ENCODE data around the gene NYAP1.

Gene NYAP1

DNA sequence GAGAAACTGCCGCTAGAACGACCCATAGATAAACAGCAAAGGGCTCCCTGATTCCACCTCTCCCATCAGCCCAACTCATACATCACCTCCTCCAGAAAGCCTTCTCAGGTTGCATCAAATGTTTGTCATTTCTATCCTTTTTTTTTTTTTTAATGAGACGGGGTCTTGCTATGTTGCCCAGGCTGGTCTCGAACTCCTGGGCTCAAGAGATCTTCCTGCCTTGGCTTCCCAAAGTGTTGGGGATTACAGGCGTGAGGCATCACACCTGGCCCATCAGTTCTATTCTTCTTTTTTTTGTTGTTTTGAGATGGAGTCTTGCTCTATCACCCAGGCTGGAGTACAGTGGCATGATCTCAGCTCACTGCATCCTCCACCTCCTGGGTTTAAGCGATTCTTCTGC is 26.7 kb upstream of the NYAP1 start:
- DNase-seq (ENCODE audit: low spot score): no peak

DNA sequence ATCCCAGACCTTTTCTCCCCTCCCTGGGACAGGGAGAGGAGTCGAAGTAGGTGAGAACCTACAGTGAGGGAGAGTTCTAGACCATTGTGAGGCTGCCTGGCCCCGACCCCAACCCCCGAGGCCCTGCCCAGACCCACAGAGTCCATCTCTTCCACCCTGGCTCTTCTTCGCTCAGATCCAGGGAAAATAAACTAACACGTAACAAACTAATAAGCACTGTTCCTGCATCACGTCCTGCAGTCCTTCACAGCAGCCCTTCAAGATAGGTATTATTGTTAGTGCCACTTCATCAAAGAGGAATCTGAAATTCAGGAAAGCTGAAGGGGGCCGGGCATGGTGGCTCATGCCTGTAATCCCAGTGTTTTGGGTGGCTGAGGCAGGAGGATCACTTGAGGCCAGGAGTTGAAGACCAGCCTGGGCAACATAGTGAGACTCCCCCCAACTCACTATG is 19.5 kb upstream of the NYAP1 start, which contains the start of gene SPACDR:
Gene SPACDR (minus strand): TSS at position 51 of the 451 bp plus-strand sequence. CDS start 235 bp downstream, outside the sequence.
- no peak for DNase-seq (ENCODE audit: low spot score)

DNA sequence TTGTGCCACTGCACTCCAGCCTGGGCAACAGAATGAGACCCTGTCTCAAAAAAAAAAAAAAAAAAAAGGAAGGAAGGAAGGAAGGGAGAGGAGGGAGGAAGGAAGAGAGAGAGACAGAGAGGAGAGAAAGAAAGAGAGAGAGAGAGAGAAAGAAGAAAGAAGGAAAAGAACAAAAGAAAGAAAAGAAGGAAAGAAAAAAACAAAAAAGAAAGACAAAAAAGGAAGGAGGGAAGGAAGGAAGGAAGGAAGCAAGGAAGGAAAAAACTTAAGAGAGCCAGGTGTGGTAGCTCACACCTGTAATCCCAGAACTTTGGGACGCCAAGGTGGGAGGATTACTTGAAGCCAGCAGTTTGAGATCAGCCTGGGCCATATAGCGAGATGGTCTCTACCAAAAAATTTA is 18.9 kb upstream of the NYAP1 start:
- no peak for DNase-seq (ENCODE audit: low spot score)

DNA sequence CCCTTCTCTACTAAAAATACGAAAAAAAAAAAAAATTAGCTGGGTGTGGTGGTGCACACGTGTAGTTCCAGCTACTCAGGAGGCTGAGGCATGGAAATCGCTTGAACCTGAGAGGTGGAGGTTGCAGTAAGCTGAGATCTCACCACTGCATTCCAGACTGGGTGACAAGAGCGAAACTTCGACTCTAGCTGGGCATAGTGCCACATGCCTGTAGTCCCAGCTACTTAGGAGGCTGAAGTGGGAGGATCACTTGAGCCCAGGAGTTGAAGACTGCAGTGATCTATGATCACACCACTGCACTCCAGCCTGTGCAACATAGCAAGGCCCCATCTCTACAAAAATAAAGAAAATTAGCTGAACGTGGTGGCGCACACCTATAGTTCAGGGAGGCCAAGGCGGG is 18.4 kb upstream of the NYAP1 start:
- no peak for DNase-seq (ENCODE audit: low spot score)

DNA sequence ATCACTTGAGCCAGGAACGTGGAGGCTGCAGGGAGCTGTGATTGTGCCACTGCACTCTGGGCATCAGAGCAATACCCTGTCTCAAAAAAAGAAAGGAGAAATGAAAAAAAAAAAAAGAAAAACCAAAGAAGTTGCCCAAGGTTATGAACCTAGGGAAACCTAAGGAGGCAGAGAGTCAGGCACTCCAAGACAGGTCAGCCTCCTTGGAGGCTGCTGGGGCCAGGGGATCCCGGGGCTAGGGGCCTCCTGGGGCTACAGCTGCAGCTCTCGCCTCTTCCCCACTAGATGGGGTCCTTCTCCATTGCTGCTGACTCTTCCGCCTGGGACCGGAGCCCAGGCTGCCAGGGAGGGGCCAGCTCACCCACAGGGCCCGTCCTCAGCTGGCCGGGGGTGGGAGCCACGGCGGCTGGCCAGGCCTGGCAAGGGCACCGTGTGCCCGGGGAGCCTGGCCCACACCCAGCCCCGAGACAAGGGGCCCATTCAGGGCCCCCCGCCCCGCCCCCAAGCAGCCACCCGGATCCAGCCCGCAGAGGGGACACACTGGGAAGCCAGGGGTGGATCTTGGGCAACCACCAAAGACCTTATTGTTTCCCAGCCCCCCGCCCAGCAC is 17.9 kb upstream of the NYAP1 start:
- DNase-seq (ENCODE audit: low spot score): peak; percentile 92

DNA sequence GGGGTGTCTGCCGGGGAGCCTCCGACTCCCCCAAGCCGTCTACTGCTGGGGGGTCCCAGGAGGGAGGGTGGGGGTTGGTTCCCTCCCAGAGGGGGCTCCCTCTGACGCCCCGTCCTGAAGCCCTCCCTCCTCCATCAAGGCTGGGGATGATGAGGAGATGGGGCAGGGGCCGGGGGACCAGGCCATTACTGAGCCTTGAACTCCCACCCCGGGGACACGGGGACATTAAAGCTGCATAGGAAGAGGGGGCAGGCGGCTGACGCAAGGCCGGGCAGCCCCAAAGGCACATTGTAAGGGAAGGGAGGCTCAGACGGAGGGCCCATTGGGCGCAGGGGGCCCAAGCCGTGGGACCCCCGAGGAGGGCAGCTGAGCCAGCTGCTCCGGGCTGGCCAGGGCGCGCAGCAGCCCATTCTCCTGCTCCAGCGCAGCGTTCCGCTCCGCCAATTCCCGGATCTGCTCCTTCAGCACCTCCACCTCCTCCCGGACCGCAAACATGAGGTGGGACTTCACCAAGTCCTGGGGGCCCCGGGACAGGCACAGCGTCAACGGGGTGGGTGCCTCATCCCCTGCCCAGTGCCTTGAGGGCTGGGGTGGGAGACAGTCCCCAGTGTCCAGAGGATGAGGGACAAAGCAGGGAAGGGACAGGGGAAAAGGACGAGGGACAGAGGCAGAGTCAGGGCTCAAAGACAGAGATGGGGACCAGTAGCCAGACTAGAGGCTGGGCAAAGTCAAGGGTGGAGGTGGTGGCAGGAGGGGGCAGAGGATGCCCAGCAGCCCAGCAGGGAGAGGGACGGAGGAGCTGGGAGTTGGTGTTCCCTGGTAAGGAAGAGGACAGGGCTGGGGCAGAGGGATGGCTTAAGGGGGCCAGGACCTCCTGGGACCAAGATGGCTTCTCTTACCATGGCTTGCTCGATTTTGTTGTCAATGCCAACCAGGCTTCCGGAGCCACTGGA is 16.8 kb upstream of the NYAP1 start:
- no peak for DNase-seq (ENCODE audit: low spot score)

DNA sequence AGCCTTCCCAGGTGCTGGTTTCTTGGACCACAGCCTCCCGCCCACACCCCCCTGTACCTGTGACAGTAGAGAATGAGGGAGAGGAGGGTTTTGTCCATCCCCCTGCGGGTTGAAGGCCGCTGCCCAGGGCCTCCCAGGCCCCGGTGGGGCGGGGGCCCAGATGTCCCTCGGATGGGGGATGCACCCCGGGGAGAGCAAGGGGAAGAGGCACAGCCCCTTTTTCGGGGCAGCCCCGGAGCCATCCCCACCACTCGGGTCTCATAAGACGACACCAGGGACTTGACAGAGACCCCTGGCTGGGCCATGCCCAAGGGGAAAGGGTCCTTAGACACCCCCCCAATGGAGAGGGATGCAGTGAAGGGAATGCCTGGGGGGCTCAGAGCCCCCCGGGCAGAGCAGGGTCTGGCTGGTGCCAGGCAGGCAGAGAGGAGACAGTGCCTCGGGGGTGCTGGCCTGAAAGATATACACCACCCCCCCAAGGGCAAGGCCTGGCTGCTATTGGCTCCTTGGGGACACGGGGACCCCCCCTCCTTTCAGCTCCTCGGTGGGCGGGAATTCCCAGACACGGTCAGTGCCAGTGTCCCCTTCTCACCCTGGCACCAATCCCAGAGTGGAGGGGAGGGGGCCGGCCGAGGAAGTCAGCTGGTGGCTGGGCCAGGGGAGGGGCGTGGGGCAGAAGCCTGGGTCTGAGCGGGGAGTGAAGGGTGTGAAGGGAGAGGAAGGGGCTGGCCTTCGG is 15.9 kb upstream of the NYAP1 start:
- no peak for DNase-seq (ENCODE audit: low spot score)

DNA sequence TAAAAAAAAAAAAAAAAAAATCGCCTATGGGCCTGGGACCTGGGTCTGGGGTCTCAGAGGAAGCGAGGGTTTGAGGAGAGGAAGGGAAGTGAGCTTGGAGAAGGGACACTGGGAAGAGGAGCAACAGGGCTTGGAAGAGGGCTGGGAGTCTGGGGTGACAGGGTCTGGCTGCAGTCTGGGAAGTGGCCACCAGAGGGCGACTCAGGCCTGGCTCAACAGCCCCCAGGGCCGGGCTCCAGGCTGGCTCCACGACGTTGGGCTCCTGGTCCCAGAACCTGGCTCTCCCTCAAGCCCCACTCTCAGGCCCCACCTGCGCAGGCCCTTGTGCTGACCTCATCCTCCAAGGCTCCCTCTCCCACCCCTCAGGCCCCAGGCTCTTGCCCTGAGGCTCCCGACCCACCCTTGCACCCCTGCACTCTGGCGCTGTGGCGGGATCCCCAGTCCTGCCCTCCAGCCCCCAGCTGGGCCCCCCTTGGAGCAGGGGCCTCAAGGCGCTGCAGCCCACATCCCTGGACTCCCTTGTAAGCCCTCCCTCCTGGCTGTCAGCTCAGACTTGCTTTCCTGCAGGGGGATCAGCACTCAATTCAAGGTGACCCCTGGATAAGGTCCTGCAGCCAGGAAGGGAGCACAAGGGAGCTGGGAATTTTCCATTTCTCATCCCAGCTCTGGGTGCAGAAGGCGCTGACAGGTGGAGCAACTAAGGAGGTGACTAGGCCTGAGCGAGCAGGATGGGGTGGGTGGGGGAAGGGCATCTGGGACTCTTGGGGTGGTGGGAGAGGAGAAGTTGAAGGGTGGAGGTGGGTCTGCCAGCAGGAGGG is 14.3 kb upstream of the NYAP1 start:
- DNase-seq (ENCODE audit: low spot score): peak; percentile 95

DNA sequence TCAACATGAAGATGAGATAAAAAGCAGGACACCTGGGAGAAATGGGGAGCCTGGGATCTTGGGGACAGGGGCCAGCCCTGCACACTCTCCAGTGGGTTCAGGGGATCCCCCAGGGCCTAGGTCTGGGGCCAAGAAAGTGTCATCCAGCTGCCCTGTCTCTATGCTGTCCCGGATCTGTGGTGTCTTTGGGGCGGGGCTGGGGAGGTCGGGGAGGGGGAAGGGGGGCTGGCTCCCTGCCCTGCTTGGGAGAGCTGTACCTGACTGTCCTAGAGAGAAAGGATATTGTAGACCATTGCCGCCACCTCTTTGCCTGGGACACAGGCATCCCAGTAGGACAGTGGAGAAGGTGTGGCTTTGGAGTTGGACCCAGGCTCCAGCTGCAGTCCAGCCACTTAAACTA is 12.7 kb upstream of the NYAP1 start:
- no peak for DNase-seq (ENCODE audit: low spot score)

DNA sequence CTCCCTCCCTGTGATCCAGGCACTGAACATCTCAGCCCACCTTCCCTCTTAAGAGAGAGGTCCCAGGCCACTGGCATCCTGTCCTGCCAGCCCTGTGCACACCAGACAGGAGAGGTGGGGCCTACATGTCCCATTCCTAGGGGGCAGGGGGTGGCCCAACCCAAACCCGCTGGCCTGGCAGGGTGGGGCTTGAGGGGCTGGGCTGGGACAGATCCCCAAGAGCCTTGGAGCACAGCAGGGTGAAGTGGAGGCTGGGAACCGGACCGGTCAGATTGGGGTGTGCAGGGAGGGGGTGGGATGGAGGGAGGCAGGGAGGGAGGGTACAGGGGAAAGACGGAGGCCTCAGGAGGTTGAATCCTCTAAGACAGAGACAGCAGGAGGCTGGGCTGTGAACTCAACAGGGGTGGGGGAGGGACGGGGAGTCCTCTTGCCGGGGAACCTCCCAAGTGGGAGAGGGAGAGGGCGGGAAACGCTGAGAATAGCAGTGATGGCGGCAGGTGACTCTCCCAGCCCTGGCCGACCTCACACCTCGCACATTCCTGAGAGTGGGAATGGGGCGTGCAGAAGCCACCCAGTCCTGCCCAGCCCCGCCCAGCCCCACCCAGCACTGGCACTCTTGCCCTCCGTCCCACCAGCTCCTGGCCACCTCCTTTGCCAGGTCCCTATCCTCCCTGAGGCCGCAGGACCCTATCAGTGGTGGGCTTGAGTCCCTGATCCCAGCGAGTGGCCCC is 11.4 kb upstream of the NYAP1 start:
- DNase-seq (ENCODE audit: low spot score): no peak

DNA sequence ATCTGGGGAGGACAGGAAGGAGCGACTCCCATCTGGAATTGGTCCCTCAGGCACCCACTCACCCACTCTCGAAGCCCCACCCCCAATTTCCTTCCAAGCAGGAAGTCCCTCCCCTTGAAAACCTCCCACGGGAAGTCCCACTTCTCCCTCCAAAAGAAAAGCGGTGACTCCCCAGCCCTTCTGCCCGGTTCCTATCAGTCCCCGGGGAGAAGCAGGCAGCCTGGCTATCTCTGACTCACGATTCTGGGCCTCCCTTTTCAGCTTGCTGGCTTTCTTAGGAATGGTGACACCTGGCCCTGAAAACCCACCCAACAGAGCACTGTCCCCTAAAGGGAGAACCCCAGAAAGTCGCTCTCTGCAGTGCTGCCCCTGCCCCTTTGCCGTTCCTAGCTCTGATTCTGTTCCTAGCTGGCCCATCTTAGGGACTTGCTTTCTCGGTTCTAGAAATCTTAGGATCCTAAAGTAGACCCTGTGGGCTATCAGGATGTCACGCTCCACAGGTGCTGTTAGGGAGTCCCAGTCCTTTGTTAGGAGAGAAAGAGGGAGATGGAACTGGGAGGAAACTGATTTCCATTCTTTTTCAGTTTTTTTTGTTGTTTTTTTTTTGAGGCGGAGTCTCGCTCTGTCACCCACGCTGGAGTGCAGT is 10.8 kb upstream of the NYAP1 start:
- DNase-seq (ENCODE audit: low spot score): no peak

DNA sequence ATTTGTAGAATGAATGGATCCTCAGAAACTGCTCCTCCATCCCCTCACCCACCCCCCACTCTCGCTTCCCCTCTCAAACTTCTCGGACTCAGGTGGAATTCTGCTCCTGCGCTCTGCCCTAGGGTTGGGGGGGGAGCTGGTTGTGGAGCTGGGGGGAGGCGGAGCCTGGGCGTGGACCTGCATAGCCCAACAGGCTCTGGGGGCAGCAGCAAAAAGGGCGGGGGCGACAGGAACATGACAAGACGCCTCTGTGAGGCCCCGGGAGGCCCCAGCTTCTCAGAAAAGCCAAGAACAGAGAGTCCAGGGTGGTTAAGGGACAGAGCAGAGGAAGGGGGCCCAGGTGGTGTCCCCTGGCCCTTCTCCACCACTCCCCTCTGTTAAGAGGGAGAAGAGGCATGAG is 8.2 kb upstream of the NYAP1 start:
- DNase-seq (ENCODE audit: low spot score): no peak

DNA sequence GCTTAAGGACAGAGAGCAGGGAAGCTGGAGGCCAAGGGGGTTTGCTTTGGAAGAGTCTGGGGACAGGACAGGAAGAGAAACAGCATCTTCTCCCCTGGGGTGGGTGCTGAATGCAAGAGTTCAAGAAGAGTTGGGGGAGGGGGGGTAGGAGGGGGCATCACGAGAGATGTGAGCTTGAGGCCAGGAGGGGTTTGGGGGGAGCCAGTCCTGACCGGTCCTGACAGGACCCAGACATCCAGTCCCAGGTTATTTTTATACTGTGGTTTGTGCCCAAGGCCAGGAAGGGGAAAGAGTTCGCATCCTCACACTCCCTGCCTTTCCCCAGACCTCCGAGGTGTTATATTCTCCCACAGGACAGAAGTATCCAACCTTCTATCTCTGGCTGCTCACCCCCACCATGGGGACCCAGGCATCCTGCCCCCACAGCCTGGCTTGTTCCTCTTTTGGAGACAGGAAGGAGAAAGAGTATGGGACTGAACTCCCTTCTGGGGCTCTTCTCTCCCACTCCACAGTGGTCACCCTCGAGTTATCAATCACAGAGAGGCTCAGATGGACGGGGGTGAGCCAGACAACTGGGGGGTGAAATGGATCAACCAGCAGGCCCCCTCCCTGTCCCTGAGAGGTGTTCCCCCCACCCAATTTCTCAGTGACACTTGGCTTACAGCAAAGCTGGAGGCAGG is 7.5 kb upstream of the NYAP1 start:
- no peak for DNase-seq (ENCODE audit: low spot score)

DNA sequence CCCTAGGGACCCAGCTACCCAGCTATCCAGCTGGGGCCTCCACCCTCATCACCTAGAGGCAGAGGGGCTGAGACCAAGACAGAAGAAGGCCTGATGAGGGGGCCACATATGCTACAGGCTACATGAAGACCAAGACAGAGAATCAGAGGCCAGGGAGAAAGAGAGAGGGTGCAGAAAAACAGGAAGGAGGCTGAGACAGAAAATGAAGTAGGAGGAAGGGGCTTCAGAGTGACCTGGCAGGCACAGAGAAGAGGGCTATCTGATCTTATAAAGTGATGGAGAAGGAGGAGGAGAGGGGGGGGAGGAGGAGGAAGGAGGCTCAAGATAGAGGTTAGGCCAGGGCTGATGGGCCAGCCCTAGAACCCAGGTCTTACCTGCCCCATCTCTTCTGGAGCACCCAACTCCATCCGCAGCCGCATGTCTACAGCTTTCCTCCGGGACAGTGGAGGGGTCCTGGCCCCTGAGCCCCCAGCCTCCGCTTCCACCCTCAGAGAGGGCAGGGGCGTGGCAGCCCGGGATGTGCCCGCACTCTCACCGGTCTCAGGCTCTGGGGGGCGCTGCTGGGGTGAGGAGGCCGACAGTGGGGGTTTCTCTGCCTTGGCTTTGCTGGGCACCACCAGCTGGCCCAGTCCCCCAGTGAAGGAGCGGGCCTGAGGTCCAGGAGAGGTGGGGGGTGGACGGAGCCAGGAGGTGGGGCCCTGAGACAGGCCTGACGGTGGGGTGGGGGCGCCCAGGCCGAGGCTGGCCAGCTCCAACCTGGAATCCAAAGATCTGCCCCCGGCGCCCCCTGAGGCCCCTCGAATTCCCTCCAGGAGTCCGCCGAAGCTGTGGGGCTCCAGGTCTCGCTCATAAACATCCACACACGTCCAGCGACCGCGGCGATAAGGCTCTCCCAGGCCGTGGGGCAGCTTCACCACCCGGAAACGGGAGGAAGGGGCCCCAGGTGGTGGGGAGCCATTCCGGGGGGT is 6.5 kb upstream of the NYAP1 start:
- peak; percentile 60 for DNase-seq (ENCODE audit: low spot score)

DNA sequence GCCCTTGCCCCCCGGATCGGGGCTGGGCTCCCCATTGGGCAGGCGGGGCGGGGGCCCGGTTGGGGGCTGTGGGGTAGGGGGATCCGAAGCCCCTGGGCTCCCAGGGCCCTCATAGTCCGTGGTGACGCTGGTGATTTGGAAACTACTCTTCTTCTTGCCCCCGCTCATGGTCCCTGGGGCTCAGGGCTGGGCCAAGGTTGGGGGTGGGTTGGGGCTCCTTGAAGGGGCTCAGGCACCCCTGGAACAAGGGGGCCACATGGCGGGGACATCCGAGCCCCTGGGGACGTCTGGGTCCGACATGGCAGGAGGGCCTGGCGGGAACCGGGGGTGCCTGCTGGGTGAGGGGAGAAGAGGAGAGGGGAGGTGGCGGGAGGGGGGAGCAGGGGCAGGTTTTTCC is 5.9 kb upstream of the NYAP1 start:
- no peak for DNase-seq (ENCODE audit: low spot score)

DNA sequence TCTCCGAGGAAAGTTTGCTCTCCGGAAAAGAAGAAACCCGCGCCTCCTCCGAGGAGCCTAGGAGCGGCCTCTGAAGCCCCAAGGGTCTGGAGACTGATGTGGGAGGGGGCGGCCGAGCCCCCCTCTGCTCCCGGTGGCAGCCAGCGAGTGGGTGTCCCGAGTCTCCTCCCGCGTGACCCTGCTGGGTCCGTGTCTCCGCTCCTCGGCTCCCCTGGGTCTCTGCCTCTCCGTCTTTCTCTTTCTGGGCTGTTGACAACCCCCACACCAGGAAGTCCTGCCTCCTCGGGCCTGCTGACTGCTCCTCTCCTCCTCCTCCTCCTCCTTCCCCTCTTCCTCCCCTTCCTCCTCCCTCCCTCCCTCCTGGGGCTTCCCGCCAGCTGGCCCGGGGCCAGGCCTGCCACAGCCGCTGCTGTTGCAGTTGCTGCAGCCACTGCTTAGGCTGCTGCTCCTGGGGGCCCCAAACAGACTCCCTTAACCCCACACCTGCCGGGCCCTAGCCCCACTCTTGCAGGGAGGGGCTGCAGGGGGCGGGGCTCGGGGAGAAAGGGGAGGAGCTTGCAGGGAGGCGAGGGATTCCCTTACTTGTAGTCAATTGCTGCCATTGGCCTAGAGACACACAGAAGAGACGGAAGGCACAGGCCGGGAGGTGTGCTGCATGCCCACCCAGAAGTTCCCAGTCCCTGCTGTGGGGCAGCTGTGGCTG is 4.6 kb upstream of the NYAP1 start, which contains the start of gene TSC22D4:
Gene TSC22D4 (minus strand): TSS at position 257 of the 703 bp plus-strand sequence. CDS start 1,176 bp downstream, outside the sequence.
- DNase-seq (ENCODE audit: low spot score): peak; percentile 87

DNA sequence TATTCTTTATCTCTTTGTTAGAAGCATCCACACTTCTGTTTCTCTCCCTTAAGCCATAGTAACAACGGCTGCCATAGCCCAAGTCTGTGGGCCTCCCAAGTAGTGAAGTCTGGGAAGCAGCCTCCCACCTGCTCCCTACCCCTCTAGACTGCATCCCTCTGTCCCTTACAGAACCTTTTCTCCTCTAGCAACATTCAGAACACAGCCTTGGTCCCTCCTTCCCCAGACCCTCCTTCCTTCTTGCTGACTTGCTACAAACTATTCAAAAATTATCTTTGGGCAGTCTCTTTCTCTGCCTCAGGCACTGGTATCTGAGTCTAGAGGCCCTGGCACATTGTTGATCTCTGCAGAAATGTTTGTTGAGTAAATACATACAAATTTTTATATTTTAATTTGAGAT is 2.3 kb upstream of the NYAP1 start:
- DNase-seq (ENCODE audit: low spot score): no peak

DNA sequence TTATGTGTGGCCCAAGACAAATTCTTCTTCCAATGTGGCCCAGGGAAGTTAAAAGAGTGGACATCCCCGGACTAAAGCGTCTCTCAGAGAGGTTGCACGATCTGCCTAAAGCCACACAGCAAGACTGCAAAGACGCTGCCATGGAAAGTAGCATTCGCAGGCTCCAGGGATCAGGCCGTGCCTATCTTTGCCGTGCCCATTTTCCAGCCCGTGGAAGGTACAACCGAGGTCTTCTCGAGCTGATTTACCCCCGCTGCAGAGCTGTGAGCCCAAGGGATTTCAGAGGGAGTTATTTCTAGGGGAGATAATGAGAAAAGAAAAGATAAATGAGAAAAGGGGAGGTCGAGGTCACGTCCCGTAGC is 1.0 kb upstream of the NYAP1 start:
- DNase-seq (ENCODE audit: low spot score): no peak

All from iPS-NIHi11 (cell line).